ENCODE measurements around the gene CSNK1G3.
A peak's percentile ranks its signal among the peaks of the same experiment; 100 is the strongest.

CSNK1G3 gene

DNA sequence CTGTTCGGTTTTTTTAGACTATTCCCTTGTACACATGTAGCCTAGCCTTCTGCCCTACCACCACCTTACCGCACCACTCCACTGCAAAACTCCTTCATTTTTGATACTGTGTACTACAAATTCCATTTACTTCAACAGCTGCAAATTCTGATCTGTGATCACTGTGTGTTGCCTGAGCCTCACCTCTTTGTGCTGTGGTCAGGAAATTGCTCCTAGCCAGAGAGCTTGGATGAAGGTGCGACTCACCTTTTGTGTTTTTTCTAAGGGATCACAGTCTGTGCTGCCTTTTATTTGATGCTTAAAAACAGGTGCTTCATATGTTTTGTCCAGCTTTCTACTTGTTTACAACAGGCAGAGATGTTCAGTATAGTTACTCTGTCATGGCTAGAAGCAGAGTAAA lies 31.5 kb downstream of the CSNK1G3 start:
- peak overlapping the region; percentile 44 for H3K27ac ChIP-seq
- TF ChIP-seq, protein P1, sequence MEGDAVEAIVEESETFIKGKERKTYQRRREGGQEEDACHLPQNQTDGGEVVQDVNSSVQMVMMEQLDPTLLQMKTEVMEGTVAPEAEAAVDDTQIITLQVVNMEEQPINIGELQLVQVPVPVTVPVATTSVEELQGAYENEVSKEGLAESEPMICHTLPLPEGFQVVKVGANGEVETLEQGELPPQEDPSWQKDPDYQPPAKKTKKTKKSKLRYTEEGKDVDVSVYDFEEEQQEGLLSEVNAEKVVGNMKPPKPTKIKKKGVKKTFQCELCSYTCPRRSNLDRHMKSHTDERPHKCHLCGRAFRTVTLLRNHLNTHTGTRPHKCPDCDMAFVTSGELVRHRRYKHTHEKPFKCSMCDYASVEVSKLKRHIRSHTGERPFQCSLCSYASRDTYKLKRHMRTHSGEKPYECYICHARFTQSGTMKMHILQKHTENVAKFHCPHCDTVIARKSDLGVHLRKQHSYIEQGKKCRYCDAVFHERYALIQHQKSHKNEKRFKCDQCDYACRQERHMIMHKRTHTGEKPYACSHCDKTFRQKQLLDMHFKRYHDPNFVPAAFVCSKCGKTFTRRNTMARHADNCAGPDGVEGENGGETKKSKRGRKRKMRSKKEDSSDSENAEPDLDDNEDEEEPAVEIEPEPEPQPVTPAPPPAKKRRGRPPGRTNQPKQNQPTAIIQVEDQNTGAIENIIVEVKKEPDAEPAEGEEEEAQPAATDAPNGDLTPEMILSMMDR (conservative IDR thresholded peaks at IDR 0.05), result no peak

- H3K27ac ChIP-seq, result no peak overlapping the region
- TF ChIP-seq, protein P1 (conservative IDR thresholded peaks at IDR 0.05), result peak; percentile 80
Measured at GRCh38 chr5:123545506-123545905, 33.5 kb downstream of the CSNK1G3 start.

GRCh38 chr5:123546657-123547056 lies 34.7 kb downstream of the CSNK1G3 start:
- no peak overlapping the region for H3K27ac ChIP-seq
- TF ChIP-seq, protein P1 (conservative IDR thresholded peaks at IDR 0.05), result no peak

GRCh38 chr5:123549256-123549904 lies 37.4 kb downstream of the CSNK1G3 start:
- H3K27ac ChIP-seq, result no peak overlapping the region
- TF ChIP-seq, protein P1 (conservative IDR thresholded peaks at IDR 0.05), result no peak

GRCh38 chr5:123554601-123555000 lies 42.6 kb downstream of the CSNK1G3 start:
- no peak overlapping the region for H3K27ac ChIP-seq
- TF ChIP-seq, protein P1 (conservative IDR thresholded peaks at IDR 0.05), result no peak

DNA sequence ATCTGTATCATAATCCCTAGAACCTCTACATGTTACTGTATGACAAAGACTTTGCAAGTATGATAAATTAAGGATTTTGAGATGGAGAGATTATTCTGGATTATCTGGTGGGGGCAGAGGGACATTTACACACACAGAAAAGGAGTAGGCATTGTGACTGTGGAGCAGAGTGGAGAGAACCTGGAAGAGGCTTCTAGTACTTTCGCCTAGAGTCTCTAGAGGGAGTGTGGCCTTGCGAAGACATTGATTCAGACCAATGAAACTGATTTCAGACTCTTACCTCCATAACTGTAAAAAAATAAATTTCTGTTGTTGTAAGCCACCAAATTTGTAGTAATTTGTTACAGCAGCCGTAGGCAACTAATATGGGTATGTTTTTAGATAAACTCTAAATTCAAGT lies 45.9 kb downstream of the CSNK1G3 start:
- H3K27ac ChIP-seq, result no peak overlapping the region
- TF ChIP-seq, protein P1 (conservative IDR thresholded peaks at IDR 0.05), result no peak

GRCh38 chr5:123558762-123559433 lies 46.9 kb downstream of the CSNK1G3 start:
- TF ChIP-seq, protein P1 (conservative IDR thresholded peaks at IDR 0.05), result no peak

More at GRCh38 chr5:123558762-123559433, 46.9 kb downstream of the CSNK1G3 start:
- no peak overlapping the region for H3K27ac ChIP-seq

Data from VCaP (cell line).